ENCODE measurements around the gene STXBP3.

Gene STXBP3

DNA sequence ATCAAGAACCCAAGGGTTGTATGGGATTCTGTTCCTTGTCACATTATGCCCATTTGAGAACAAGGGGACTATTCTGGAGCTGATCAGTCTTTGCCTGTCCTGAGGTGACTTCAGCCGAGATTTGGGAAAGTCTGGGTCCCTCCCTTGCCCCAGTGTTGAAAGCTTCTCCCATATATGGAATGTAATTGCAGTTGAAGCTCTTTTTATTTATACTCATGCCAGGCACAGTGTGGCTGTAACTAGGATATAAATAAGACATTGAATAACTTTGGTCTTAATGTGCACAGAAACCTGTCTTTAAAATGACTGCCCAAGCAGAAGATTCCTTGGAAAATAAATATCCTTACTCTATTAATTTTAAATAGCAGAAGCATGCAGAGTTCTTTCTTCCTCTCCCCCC lies 95.2 kb downstream of the STXBP3 start:
- no peak for DNase-seq (ENCODE audit: low read depth in 2 of 2, low spot score in 1 of 2)

DNA sequence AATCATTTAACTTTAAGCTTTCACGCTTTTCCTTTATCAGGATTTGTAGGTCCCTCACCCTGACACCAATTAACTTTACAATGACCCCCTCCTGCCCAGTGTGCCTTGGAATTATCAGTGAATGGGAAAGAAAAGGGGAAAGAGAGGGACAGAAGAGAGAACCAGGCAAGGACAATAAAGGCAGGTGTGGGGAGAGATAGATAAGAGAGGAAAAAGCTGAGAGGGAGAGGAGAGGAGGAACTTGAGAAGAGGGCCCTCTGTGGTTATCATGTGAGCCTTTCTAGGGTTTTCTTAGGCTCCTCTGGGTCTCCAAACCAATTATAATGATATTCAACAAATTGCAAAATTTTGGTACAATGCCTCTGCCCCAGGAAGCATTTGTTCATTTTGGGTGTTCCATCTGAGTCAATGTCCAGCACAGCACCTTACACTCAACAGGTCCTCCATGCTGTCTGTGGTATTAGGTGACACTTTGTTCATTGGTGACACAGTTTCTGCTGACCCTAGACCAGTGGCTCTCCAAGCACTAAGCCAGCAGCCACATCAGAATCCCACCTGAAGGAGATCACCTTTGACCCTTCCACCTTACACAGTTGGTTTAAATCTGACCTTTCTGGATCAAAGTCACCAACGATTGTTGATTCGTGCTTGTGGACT lies 96.2 kb downstream of the STXBP3 start:
- DNase-seq (ENCODE audit: low read depth in 2 of 2, low spot score in 1 of 2), result no peak

DNA sequence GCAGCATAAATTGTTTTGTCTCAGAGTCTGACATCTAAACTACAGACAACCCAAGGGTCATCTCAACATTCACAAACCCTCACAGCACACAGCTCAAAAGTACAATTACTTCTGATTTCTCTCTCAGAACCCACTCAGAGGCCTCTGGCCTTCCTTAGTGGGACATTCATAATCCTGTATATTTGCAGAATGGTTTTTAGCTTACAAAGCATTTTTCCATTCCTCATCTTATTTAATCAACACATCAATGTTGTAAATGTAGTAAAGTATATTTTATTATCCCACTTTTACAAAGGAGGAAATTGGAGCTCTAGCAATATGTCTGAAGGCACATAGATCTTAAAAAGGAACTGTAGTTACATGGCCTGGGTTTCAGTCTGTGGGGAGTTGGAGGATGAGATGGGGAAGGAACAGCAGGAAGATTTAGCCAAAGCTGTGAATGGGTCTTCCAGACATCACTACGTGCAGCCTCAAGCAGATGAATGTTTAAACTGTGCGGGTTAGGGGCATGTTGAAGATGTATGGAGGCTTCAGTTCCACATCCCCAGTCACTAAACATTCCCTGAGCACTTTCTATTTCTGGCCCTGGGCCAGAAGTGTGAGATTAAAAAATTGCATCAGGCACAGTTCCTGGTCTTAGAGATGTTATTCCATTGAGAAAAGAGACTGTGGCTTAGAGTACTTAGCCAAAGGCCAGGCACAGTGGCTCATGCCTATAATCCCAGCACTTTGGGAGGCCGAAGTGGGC lies 97.1 kb downstream of the STXBP3 start:
- DNase-seq (ENCODE audit: low read depth in 2 of 2, low spot score in 1 of 2), result no peak

DNA sequence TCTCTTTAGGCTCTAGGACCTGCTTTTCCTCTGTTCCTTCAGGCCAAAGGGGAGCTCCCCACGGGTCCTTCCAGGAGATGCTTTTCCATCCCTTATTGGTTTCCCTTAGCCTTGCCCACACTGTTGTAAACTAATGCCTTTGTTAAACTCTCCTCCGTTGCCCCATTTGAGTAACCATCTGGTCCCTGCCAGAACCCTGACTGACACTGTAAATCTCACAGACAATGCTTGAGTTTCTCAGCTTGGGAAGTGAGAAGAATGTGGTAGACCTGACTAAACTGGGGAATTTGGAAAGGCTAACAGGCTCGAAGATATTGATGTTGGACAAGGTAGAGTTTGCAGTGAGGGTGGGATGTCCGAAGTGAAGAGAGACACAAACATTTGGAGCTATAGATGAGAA lies 99.0 kb downstream of the STXBP3 start:
- DNase-seq (ENCODE audit: low read depth in 2 of 2, low spot score in 1 of 2), result no peak

DNA sequence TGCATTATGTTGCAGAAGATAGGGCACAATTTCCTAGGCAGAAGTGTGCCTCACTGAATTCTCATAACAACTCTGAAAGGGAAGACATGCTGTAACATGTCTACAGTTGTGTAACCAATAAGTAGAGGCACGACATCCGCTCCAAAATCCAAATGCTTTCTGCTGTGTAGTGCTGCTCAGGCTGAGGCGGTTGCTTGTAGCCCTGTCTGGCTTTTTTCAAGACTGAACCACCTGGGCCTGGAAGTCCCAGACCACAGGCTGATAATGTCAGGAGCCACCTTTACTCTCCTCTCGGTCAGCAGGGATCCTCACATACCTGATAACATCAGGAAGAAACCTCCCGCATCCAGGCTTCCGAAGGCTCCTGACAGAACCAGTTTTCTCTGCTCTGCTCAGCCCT lies 99.5 kb downstream of the STXBP3 start:
- no peak for DNase-seq (ENCODE audit: low read depth in 2 of 2, low spot score in 1 of 2)

DNA sequence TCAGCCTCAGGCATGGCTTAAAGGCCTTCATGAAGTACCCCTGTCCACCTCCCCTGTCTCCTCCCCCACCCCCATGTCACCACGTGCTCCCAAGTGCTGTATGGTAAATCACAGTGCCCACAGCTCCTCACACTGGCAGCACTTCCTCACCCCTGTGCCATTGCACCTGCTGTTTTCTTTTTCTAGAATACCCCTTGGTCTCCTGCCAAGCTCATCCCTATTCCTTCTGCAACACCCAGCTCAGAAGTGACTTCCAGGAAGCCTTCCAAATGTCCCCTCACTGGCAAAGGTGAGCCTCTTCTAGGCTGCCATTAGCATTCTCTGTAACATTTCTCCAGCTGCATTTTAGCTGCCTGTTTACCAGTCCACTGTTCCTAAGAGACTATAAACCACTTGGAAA lies 101.0 kb downstream of the STXBP3 start:
- no peak for DNase-seq (ENCODE audit: low read depth in 2 of 2, low spot score in 1 of 2)

DNA sequence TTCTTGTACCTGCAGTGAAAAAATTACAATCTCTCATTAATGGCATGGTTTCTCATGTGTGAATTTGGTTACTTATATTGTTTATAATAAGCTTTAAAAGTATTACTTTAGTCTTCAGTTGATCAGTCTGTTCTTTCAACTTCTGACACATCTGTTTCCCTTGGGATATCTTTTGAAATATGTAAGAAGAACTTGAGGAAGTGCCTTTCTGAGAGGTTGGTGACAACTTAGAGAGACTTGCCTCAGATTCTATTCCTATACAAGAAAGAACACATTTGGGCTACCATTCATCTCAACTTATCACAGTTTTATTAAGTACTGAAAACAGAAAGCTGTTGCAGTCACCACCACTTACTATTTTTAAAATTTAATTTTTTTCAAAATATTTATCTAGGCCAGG lies 102.3 kb downstream of the STXBP3 start:
- DNase-seq (ENCODE audit: low read depth in 2 of 2, low spot score in 1 of 2), result no peak

DNA sequence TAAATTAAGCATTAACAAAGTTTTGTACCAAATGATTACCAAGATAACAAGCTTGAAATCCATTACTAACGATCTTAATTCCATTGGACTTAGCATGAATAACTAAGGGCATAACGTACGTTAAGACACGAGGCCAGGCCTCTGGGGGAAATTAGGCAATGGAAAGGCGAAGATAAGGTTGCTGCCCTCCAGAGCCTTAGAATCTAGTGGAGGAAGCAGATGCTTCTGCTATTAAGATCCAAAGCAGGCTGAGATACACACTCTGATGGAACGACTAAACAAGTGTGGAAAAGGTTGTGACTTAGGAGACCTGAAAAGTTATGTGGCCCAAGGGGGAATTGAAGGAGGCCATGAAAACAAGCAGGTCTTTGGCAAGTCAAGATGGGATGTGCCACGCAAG lies 104.5 kb downstream of the STXBP3 start:
- no peak for DNase-seq (ENCODE audit: low read depth in 2 of 2, low spot score in 1 of 2)

DNA sequence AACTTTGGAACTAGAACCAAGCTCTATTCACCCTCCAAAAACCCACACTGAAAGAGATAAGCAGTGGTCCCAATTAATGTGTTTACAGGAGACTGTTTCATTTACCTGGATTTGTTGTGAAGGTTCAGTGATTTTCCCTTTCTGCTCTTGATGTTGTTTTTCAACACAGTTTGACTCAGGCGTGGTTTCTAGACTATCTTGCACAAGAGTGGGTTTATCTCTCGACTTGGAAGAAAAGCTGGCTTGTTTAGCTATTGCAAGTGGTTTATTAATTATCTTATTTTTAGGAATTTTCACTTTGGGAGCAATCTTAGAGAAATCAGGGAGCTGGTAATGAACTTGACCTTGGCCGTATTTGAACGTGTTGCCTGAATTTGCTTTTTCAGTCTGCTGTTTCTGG lies 105.1 kb downstream of the STXBP3 start:
- DNase-seq (ENCODE audit: low read depth in 2 of 2, low spot score in 1 of 2), result no peak

DNA sequence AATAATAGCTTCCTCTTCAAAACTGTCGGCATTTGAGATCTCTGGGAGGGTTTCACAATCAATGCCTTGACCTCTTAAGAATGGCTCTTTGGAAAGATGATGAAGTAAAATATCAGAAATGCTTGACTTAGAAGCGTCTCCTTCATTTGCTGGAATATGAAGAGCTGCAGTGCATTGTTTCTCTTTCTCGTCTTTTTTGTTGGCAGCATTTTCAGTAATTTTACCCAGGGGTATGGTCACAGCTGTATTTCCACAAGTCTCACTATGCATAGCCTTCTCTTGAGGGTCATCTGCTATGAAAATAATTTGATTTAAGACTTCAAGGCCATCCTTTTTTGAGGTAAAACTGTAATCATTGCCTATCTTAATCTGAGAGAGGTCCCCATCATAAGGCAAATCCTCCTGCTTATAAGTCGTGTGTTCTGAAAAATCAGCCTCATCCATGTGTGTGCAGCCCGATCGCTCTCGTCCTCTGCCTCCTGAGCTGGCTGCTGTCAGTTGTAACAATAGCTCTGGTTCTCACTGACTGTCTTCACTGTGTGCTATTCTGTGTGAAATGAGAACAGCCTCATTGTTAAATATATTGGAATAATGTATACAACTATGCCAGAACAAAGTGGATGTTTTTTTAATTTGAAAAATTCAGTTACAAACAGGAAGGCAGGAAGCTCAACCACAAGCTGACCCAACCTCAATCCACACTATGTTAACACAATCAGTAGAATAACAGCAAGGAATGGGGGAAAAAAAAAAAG lies 105.9 kb downstream of the STXBP3 start:
- no peak for DNase-seq (ENCODE audit: low read depth in 2 of 2, low spot score in 1 of 2)

DNA sequence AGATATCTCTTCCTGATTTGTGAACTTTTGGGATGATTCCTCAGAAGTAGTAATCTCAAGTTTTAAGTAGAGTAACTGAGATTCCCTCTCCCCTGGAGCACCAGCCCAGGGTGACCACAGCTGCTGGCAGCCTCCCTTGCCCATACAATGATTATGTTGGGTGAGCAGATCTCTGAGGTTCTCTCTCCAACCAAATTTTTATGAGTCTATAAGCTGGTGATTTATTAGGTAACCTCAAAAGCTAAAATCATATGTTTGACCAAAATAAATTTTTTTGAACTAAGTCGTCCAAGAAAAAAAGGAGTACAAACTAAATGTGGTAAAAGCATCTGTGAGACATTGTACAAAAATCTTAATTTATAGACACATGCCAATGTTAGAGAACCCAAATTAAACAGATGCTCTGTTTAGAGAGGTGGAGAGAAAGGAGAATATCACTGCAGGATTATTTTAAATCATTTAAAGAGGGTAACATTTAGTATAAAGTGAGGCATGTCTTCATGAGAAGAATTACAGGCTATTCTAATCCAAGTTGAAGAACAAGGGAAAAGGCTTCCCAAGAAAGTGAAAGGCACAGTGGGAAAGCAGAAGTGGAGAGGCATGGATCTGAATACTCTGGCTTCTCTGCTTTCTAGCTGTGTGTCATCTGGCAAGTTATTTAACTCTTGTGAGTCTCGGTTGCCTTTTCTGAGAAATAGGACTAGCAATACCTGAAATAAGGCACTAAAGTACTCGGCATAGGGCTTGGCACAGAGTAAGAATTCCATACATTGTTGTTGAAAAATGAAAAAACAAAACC lies 107.9 kb downstream of the STXBP3 start:
- no peak for DNase-seq (ENCODE audit: low read depth in 2 of 2, low spot score in 1 of 2)

DNA sequence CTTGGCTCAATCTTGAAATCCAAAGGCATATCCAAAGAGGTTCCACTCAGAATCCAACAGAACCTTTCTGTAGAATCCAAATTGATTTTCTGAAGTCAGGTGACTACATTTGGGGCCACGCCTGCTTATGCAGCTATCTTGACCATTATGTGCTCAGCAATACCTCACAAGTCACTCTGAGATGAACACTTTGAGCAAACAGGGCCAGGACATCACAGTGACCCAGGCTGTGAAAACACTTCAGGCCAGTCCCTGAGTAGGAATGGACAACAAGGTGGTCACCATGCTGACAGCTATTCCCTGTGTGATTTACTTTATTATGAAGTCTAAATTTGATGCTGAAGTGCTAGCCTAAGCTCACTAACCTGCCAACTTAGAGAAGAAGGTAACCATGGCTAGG lies 110.5 kb downstream of the STXBP3 start, which contains the start of gene AKNAD1:
Gene AKNAD1 (minus strand): TSS at position 101 of the 400 bp plus-strand sequence. CDS start 4,430 bp downstream, outside the sequence.
- DNase-seq (ENCODE audit: low read depth in 2 of 2, low spot score in 1 of 2), result no peak

DNA sequence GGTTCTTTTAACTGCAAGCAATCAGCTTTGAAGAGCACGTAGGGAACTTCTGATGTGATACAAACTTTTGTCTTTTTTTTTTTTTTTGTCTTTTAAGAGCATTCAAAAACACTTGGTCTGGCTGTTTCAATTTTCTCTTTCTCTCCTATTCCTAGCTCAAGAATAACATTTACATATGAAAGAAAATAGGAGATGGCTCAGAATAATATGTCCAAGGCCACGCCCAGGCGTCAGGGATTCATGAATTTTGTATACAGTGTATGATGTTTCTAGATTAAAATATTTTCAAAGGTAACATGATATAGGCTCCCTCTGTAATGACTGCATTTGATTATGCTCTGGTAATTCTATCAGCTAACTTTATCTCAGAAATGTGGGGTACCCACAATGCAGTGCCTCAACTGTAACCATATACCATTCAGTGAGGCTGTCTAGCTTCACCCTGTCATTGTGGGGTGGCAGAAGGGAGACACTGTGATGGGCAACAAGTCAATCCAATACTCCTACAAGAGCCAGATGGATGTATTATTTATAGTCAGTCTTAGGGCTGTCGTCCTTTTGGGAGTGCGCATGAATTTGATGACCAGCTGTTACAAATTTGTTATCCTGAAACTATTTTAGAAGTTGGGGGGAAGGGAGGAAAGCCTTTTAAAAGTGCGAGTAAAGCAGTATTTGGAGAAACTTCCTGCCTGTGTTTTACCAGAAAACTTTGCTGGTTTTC lies 111.9 kb downstream of the STXBP3 start:
- DNase-seq (ENCODE audit: low read depth in 2 of 2, low spot score in 1 of 2), result no peak
